COLO668 (cell line): ENCODE measurements around the gene RPS15.

ENCODE experiments used
- DNase-seq: peaks from one replicate; lab custom pipeline; 2025; ENCODE audit not compliant: unreplicated experiment; lab: John Stamatoyannopoulos, UW

RPS15 gene

GRCh38 chr19:1438035-1438932, at the start of gene RPS15:
Gene RPS15, plus strand, starts transcription at chr19:1438396. Its CDS starts 30 bp downstream, at chr19:1438426.
- peak; percentile 96 for DNase-seq

- no peak for DNase-seq
Observed at GRCh38 chr19:1388637-1389026, 49.6 kb upstream of the RPS15 start.

- DNase-seq = no peak
Observed at GRCh38 chr19:1389033-1389940, 48.9 kb upstream of the RPS15 start.

GRCh38 chr19:1390890-1391423, 47.2 kb upstream of the RPS15 start:
- no peak for DNase-seq

DNA sequence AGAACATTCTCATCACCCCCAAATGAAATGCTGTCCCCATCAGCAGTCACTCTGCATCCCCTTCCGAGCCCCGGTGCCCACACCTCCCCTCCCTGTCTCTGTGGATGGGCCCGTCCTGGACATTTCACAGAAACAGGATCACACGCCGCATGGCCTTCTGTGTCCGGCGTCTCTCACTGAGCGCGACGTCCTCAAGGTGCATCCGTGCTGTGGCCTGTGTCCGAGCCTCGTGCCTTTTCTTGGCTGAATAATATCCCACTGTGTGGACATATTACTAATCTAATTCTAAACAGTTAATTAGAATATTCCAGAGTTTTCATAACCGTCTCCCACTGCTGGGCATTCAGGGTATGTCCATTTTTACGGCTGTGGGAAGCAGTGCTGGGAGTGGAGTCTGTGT, 45.8 kb upstream of the RPS15 start:
- DNase-seq = no peak

DNA sequence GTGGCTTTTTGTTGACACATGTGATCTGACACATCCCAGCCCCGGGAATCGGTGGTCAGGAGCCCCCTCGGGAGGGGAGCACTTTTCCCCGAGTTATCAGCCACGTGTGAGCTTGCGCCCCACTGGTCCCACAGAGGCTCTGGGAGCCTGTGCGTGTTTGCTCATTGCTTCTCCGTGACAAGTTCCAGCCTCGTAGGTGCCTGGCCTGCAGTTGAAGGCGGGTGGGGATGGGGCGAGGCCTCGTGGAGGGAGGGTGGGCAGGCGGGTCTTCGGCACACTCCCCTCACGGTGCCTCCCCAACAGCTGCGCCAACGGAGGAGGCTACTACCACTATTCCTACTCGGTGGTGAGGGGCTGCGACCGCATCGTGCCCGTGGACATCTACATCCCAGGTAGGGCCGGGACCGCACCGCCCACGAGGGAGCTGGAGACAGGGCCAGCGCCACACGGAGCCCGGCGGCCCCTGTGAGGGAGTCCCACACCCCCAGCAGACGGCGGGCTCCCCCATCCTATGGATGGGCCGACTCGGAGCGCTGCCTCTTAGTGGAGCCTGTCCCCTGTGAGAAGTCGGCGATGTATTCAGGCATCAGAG, 45.2 kb upstream of the RPS15 start:
- DNase-seq = no peak

- DNase-seq = no peak
Observed at GRCh38 chr19:1393841-1394240, 44.4 kb upstream of the RPS15 start.

DNA sequence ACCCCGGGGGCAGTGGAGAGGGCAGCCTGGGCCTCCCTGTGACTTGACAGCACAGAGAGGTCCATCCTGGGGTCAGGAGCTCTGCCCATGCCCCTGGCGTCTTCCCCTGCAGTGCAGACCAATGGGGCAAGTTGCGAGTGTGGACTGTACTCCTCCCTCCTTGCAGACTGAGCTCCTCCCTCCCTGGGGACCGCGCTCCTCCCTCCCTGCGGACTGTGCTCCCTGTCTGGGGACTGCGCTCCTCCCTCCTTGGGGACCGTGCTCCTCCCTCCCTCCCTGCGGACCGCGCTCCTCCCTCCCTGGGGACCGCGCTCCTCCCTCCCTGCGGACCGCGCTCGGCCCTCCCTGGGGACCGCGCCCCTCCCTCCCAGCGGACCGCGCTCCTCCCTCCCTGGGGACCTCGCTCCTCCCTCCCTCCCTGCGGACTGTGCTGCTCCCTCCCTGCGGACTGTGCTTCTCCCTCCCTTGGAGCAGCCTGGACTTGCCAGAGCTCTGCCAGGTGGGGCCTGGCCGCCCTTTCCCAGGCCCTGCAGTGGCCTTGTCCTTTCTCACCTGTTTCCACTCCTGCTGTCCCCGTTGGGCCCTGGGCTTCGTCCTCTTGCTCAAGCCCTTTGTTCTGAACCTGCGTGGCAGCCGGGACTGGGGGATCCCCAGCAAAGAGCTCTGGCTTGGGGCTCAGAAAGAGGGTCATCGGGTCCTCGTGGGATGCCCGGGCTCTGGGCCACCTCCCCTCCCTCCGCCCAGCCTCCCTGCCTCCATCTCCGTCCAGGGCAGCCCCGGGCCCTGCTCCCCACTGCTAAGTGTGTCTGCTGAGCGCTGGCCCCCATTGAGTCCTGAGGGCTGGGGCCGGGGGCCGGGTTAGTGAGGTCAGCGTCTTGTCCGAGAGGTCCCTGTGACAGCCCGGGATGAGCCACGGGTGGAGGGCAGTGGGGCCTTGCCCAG, 43.7 kb upstream of the RPS15 start:
- no peak for DNase-seq

DNA sequence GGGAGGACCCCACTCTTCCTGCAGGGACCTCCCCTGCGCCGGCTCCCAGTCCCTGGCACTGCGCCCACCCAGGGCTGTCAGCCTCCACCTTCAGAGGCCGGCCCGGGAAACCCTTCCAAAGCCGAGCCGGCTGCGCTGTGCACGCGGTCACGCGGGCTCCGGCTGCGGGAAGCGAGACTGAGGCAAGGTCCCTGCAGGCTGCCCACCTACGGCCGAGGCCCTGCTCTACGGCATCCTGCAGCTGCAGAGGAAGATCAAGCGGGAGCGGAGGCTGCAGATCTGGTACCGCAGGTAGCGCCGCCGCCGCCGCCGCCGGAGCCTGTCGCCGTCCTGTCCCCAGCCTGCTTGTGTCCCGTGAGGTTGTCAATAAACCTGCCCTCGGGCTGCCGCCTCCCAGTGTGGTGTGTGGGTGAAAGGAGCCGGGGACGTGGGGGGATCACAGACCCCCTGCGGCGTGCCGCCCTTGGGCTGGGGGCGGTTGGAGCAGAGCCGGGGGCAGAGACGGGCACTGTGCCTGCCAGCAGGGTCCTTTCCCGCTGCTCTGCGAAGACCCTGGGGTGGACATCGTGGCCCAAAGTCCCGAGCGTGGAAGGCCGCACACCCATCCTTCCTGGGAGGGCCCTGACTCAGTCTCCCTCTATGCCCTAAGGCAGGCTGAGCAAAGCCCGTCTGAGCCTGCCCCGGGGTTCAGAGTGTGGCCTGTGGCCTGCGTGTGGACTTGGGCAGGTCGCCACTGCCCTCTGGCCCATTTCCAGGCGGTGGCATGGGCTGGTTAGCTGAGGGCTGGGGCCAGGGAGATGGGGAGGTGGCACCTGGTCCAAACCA, 42.8 kb upstream of the RPS15 start:
- no peak for DNase-seq

GRCh38 chr19:1396019-1396767, 42.0 kb upstream of the RPS15 start:
- DNase-seq = no peak

GRCh38 chr19:1396768-1397679, 41.2 kb upstream of the RPS15 start:
- DNase-seq = no peak

DNA sequence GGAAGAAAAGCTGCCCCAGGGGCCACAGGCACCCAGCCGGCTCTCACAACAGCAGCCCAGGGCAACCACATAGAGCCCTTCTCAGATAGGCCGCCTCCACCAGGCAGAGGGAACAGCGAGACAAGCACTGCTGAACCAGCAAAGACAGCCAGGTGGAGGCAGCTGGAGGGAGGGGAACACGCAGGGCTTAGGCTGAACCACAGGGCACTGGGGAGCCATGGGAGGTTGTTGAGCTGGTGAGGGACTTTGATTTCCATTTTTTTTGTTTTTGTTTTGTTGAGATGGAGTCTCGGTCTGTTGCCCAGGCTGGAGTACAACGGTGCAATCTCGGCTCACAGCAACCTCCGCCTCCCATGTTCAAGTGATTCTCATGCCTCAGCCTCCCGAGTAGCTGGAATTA, 40.4 kb upstream of the RPS15 start:
- peak; percentile 7 for DNase-seq

- no peak for DNase-seq
Observed at GRCh38 chr19:1399079-1399478, 39.1 kb upstream of the RPS15 start.

- DNase-seq = no peak
Observed at GRCh38 chr19:1399745-1400144, 38.5 kb upstream of the RPS15 start.

DNA sequence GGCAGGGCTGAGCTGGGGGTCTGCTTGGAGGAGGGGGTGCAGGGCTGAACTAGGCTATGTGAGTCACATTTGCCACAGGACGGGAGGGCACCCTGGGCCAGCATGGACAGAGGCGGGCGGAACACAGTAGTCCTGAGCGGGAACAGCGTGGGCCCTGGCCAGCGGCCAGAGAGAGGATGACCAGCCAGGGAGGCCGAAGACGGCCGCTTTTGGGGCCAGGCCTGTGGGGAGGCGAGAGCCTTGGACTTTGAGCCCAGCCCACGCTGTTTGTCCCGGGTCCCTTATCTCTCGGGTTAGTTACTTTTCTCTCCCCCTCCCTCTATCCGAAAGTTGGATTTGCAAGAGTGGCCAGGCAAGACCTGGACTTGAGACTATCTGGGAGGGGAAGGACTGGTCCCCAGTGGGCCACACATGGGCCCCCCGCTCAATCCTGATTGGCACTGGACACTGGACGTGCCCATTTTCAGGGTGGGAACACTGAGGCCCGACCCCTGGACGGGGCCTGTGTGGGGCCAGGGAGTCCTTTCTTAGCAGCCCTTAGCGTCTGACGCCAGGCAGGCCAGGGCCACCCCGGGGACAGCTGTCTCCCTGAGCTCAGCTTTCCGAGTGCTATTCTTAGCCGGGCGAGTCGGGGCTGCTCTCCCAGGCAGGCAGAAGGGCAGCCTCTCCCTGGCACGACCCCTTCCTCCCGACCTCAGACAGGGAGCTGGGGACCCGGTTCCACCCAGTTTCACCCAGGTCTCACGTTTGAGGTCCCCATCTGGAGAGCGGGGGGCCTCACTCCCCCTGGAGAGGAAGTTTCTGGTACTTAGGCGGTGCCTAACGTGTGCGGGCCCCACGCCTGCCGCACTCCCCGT, 37.7 kb upstream of the RPS15 start:
- peak; percentile 58 for DNase-seq

- peak; percentile 56 for DNase-seq
Observed at GRCh38 chr19:1401138-1401888, 36.9 kb upstream of the RPS15 start, which contains the start of gene GAMT. Gene GAMT, minus strand, starts transcription at chr19:1401542. Its CDS starts 66 bp downstream, at chr19:1401476.
